SU-DHL-6 (cell line): ENCODE results near the gene GRB10.
"Not testable (repeated sequence)": the region's sequence is repeated elsewhere in the genome, so short reads cannot be mapped to it uniquely, and the experiment has no call there.

Experiments used
- H2AFZ ChIP-seq: fragments of 200-600 bp; sonication (generic); 2 replicates; pipeline ENCODE4 v1.6.1; 2014; ENCODE audit warnings: low read depth, mild to moderate bottlenecking, moderate library complexity, mixed read lengths, antibody characterized with exemption, low read length; ENCODE audit not compliant: severe bottlenecking
- H3F3A ChIP-seq: fragments of 200-600 bp; shearing (Covaris generic); 2 replicates; pipeline ENCODE4 v1.6.0; 2016; ENCODE audit warnings: antibody characterized with exemption, mild to moderate bottlenecking; ENCODE audit not compliant: insufficient read depth
- H3K27ac ChIP-seq: fragments of 200-600 bp; sonication (generic); 2 replicates; pipeline ENCODE4 v1.5.1; 2016; ENCODE audit warnings: low read depth, mild to moderate bottlenecking, low read length, moderate library complexity, mixed read lengths
- H3K27me3 ChIP-seq: fragments of 200-600 bp; sonication (generic), shearing (Covaris generic); 2 replicates; pipeline ENCODE4 v1.6.0; 2014; ENCODE audit warnings: mild to moderate bottlenecking, low read length
- H3K36me3 ChIP-seq: fragments of 200-600 bp; sonication (generic); 2 replicates; pipeline ENCODE4 v1.6.1; 2014; ENCODE audit warnings: mild to moderate bottlenecking, low read length, mixed read lengths
- H3K4me2 ChIP-seq: fragments of 300-600, 200-600 bp; shearing (Covaris generic), sonication (generic); 2 replicates; pipeline ENCODE4 v1.6.0; 2014; ENCODE audit warnings: low read length, low read depth, mild to moderate bottlenecking; ENCODE audit not compliant: poor library complexity, severe bottlenecking
- H3K4me3 ChIP-seq: fragments of 200-600 bp; sonication (generic); 2 replicates; pipeline ENCODE4 v1.5.1; 2014; ENCODE audit warnings: antibody characterized with exemption, low read length, mild to moderate bottlenecking, mixed read lengths; ENCODE audit not compliant: insufficient read depth, poor library complexity, severe bottlenecking
- H3K79me2 ChIP-seq: fragments of 200-600 bp; sonication (generic); 2 replicates; pipeline ENCODE4 v1.6.1; 2014; ENCODE audit warnings: mild to moderate bottlenecking, low read length, moderate library complexity; ENCODE audit not compliant: insufficient read depth
- H3K9ac ChIP-seq: fragments of 200-600 bp; sonication (generic); 2 replicates; pipeline ENCODE4 v1.7.0; 2014; ENCODE audit warnings: mild to moderate bottlenecking, low read length
- H3K9me2 ChIP-seq: fragments of 200-600 bp; sonication (generic); replicated peaks from 2 replicates; pipeline ENCODE4 v1.6.1; 2014; ENCODE audit warnings: low read length; ENCODE audit not compliant: insufficient read depth
- H3K9me3 ChIP-seq: fragments of 200-600 bp; sonication (generic); 2 replicates; pipeline ENCODE4 v1.6.1; 2014; ENCODE audit warnings: low read length, mixed read lengths; ENCODE audit not compliant: insufficient read depth
- H4K20me1 ChIP-seq: fragments of 200-600 bp; sonication (generic); 2 replicates; pipeline ENCODE4 v1.6.1; 2014; ENCODE audit warnings: low read depth, mild to moderate bottlenecking, antibody characterized with exemption, low read length, moderate library complexity, mixed read lengths
- EZH2phosphoT487 ChIP-seq: fragments of 200-600 bp; sonication (generic), shearing (Covaris generic); conservative IDR thresholded peaks from 2 replicates; pipeline ENCODE4 v1.6.1; 2018; ENCODE audit warnings: mild to moderate bottlenecking, antibody characterized with exemption, low read length, moderate library complexity, mixed read lengths
- TF ChIP-seq, protein P1 (sequence below): fragments of 200-600 bp; sonication (generic); IDR thresholded peaks from one replicate; pipeline ENCODE4 v1.5.1; 2017; ENCODE audit warnings: antibody characterized with exemption, mild to moderate bottlenecking, low read length, moderate library complexity; ENCODE audit not compliant: insufficient read depth, poor library complexity, severe bottlenecking

The GRB10 gene

GRCh38 chr7:50587737-50588136, 195.0 kb downstream of the GRB10 start:
- Histone ChIP-seq H3K27me3 (no peaks in the 10 kb centered on the region), H3F3A (no peaks in the 10 kb centered on the region), H3K4me2 (no peak overlapping the region), H4K20me1 (no peaks in the 10 kb centered on the region), H3K79me2 (no peaks in the 10 kb centered on the region), H3K9me2 (no peaks in the 10 kb centered on the region), H3K9ac (no peak overlapping the region), H3K4me3 (no peak overlapping the region), H3K36me3 (no peaks in the 10 kb centered on the region), H2AFZ (no peak overlapping the region), H3K27ac (no peak overlapping the region), H3K9me3 (no peaks in the 10 kb centered on the region)
- TF ChIP-seq, protein P1, sequence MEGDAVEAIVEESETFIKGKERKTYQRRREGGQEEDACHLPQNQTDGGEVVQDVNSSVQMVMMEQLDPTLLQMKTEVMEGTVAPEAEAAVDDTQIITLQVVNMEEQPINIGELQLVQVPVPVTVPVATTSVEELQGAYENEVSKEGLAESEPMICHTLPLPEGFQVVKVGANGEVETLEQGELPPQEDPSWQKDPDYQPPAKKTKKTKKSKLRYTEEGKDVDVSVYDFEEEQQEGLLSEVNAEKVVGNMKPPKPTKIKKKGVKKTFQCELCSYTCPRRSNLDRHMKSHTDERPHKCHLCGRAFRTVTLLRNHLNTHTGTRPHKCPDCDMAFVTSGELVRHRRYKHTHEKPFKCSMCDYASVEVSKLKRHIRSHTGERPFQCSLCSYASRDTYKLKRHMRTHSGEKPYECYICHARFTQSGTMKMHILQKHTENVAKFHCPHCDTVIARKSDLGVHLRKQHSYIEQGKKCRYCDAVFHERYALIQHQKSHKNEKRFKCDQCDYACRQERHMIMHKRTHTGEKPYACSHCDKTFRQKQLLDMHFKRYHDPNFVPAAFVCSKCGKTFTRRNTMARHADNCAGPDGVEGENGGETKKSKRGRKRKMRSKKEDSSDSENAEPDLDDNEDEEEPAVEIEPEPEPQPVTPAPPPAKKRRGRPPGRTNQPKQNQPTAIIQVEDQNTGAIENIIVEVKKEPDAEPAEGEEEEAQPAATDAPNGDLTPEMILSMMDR: no peak
- TF ChIP-seq EZH2phosphoT487: no peak

GRCh38 chr7:50584793-50585408, 197.8 kb downstream of the GRB10 start:
- no peak overlapping the region for H3K9ac ChIP-seq
- no peaks in the 10 kb centered on the region for H3K79me2 ChIP-seq
- H3K4me2 ChIP-seq: no peak overlapping the region
- TF ChIP-seq, protein P1: no peak
- TF ChIP-seq EZH2phosphoT487: no peak
- no peak overlapping the region for H3K27ac ChIP-seq
- H3K9me2 ChIP-seq: no peaks in the 10 kb centered on the region
- no peaks in the 10 kb centered on the region for H3F3A ChIP-seq
- no peak overlapping the region for H2AFZ ChIP-seq
- no peaks in the 10 kb centered on the region for H3K9me3 ChIP-seq
- no peak overlapping the region for H3K4me3 ChIP-seq
- no peaks in the 10 kb centered on the region for H4K20me1 ChIP-seq
- H3K36me3 ChIP-seq: no peaks in the 10 kb centered on the region
- no peaks in the 10 kb centered on the region for H3K27me3 ChIP-seq

DNA sequence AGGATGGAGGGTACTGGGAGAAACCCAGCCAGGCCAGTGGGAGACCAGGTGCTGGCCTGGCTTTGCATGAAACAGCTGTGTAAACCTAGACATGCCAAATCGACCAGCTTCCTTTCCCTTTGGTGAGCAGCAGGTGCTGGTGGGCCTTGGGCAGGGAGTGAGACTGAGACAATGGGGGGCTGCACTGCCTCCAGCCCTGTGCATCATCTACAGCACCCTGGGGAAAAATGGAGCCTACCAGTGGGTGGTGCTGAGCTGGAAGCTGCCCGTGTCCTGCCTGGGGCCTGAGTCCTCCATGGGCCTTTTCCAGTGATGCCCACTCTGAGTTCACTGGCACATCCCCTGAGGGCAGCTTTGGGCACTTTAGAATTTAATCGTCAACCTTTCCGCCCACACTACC, 198.3 kb downstream of the GRB10 start:
- Histone ChIP-seq H3K9me2 (no peaks in the 10 kb centered on the region), H3K9ac (no peak overlapping the region), H3F3A (no peaks in the 10 kb centered on the region), H3K9me3 (no peaks in the 10 kb centered on the region), H2AFZ (no peak overlapping the region), H4K20me1 (no peaks in the 10 kb centered on the region), H3K36me3 (no peaks in the 10 kb centered on the region), H3K27me3 (no peaks in the 10 kb centered on the region), H3K4me2 (no peak overlapping the region), H3K27ac (no peak overlapping the region), H3K4me3 (no peak overlapping the region), H3K79me2 (no peaks in the 10 kb centered on the region)
- TF ChIP-seq, protein P1: no peak
- TF ChIP-seq EZH2phosphoT487: no peak

- H3K27ac ChIP-seq, H3K4me2 ChIP-seq, H3K4me3 ChIP-seq, H4K20me1 ChIP-seq, H3K9me3 ChIP-seq, H2AFZ ChIP-seq, H3K36me3 ChIP-seq, H3F3A ChIP-seq, H3K9me2 ChIP-seq, H3K9ac ChIP-seq, H3K79me2 ChIP-seq, H3K27me3 ChIP-seq: not testable (repeated sequence)
Measured at GRCh38 chr7:50583295-50583694, 199.4 kb downstream of the GRB10 start.

DNA sequence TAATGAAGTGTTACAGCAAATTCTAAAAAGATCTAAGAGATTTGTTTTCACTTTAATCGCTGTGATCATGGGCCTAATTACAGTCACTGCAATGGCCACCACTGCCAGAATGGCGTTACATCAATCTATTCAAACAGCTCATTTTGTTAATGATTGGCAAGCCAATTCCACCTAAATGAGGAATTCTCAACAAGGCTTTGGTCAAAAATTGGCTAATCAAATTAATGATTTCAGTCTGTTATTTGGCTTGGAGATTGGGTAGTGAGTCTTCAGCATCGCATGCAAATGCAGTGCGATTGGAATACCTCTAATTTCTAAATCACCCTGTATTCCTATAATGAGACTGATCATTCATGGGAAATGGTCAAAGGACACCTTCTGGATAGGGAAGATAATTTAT, 200.4 kb downstream of the GRB10 start:
- not testable (repeated sequence) for H3K27me3 ChIP-seq, H3F3A ChIP-seq, H3K4me3 ChIP-seq, H3K4me2 ChIP-seq, H3K9me3 ChIP-seq, H3K9me2 ChIP-seq, H3K79me2 ChIP-seq, H4K20me1 ChIP-seq, H2AFZ ChIP-seq, H3K9ac ChIP-seq, H3K27ac ChIP-seq, H3K36me3 ChIP-seq

- not testable (repeated sequence) for H3K79me2 ChIP-seq, H3K4me2 ChIP-seq, H3K9me2 ChIP-seq, H3K36me3 ChIP-seq, H3F3A ChIP-seq, H3K9me3 ChIP-seq, H3K4me3 ChIP-seq, H2AFZ ChIP-seq, H3K27me3 ChIP-seq, H3K27ac ChIP-seq, H4K20me1 ChIP-seq, H3K9ac ChIP-seq
Measured at GRCh38 chr7:50580666-50581065, 202.0 kb downstream of the GRB10 start.
